Spleen (tissue), 7 donors: Measurements from ENCODE around the gene ATP5IF1.

Experiments
- CTCF ChIP-seq, 11 experiments: fragments of 200-600 bp in 7 of 11; fragments of 450-650 bp in 4 of 11; sonication (generic) in 4 of 11; IDR thresholded peaks in 8 of 11; conservative IDR thresholded peaks in 3 of 11; 1 replicate in 7 of 11; 2 replicates in 4 of 11; pipeline versions ENCODE4 v1.4.0 to v1.8.0; 2016 to 2021; ENCODE audit warnings: antibody characterized with exemption in 11 of 11, inconsistent platforms in 4 of 11, mild to moderate bottlenecking in 1 of 11
- POLR2AphosphoS5 ChIP-seq, 3 donors: sonication (generic); formaldehyde crosslinking; IDR thresholded peaks; one replicate each; pipeline ENCODE4 v1.5.1; 2017; ENCODE audit warnings: antibody characterized with exemption in 3 of 3
- donor health status: DM: no; HTN: no; CAD: no; lungs with moderate emphysema.
- donor health status: DM: no; HTN: no; CAD: no.
- donor health status: DM: no; HTN: no; CAD: no.

GRCh38 chr1:28282426-28283407 lies 46.8 kb downstream of the ATP5IF1 start:
- TF ChIP-seq POLR2AphosphoS5 (IDR thresholded peaks at IDR 0.05): peak in 1 of 3 donors; percentile 12
- no peak for TF ChIP-seq CTCF (IDR thresholded peaks at IDR 0.05 in 8 of 11, conservative IDR thresholded peaks at IDR 0.05 in 3 of 11)
